ENCODE data around the gene CCDC51. TPM values are rescaled to one million over a fixed set of nuclear protein-coding genes. Genes with fewer than 3 reads are reported as not detected.

The CCDC51 gene
- total and polyA plus RNA-seq, 2 of the 13 experiments (the other 11 are each of a cell fraction or from before 2014, with no cell fraction given) = 18.1 to 29.4 TPM

DNA sequence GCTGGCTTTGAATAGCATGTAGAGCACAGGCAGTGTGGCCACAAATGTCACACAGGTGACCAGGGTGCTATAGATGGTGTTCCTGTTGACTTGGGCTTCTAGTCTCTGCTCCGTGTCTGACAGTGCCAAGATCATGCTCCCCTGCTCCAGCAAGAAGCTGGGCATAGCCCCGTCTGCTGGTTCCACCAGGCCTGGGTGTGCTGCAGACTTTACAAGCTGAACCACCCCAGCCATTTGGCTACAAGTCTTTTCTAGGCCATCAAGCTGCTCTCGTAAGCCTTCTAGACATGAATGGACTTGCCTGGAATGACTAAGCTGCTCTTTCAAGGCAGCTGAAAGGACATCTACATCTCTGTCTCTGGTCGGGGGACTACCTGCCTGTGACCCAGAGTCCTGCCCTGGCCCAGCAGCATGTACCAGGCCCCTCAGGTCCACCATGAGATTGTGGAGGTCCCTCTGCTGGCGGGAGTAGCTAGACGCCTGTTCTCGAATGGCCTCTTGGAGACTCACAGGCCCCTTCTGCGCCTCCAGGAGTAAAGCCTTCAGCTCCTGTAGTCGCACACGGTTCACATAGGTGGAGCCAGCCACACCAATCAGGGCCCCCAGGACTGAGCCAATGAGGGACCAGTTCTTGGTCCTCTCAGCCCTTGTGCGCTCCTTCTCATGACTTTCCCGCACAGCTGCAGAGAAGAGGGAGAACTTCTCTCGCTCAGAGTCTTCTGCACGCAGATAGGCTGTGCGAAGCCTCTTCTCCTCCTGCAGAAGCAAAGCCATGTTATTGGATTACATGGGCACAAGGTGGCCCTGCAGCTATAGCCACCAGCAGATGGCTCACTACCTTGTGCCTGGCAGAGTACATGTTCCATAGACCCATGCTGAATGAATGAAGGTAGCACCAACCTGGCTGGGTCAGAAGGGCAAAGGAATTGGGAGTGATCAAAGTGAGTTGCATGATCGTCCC, 7.2 kb downstream of the CCDC51 start:
- H3K79me2 ChIP-seq (ENCODE audit: insufficient read depth, low read length) = peaks cover 16% of the 10 kb centered on the region
- peaks cover 75% of the 10 kb centered on the region for H3K4me1 ChIP-seq (ENCODE audit: insufficient read depth, low read length)
- TF ChIP-seq, protein P1, sequence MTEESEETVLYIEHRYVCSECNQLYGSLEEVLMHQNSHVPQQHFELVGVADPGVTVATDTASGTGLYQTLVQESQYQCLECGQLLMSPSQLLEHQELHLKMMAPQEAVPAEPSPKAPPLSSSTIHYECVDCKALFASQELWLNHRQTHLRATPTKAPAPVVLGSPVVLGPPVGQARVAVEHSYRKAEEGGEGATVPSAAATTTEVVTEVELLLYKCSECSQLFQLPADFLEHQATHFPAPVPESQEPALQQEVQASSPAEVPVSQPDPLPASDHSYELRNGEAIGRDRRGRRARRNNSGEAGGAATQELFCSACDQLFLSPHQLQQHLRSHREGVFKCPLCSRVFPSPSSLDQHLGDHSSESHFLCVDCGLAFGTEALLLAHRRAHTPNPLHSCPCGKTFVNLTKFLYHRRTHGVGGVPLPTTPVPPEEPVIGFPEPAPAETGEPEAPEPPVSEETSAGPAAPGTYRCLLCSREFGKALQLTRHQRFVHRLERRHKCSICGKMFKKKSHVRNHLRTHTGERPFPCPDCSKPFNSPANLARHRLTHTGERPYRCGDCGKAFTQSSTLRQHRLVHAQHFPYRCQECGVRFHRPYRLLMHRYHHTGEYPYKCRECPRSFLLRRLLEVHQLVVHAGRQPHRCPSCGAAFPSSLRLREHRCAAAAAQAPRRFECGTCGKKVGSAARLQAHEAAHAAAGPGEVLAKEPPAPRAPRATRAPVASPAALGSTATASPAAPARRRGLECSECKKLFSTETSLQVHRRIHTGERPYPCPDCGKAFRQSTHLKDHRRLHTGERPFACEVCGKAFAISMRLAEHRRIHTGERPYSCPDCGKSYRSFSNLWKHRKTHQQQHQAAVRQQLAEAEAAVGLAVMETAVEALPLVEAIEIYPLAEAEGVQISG (CRISPR knock-in tag; IDR thresholded peaks at IDR 0.05) = peak; percentile 29; the same call in 1 of the 2 replicates
- TF ChIP-seq LCORL (IDR thresholded peaks at IDR 0.05) (no peak), LCORL (CRISPR knock-in tag; IDR thresholded peaks at IDR 0.05) (no peak), ZNF20 (CRISPR knock-in tag; IDR thresholded peaks at IDR 0.05) (no peak), ZBTB4 (CRISPR knock-in tag; IDR thresholded peaks at IDR 0.05; ENCODE audit: borderline replicate concordance) (0 out of 2 replicates have a peak, but pooled peaks have one; percentile 56), TBP (CRISPR knock-in tag; IDR thresholded peaks at IDR 0.05) (no peak), PPARG (CRISPR knock-in tag; conservative IDR thresholded peaks at IDR 0.05) (no peak), ZNF792 (CRISPR knock-in tag; IDR thresholded peaks at IDR 0.05) (no peak), EP300 (IDR thresholded peaks at IDR 0.05; ENCODE audit: low read depth in 2 of 2, low read length in 2 of 2) (no peak), EP300 (CRISPR knock-in tag; IDR thresholded peaks at IDR 0.05; ENCODE audit: borderline replicate concordance) (no peak), ZNF747 (CRISPR knock-in tag; IDR thresholded peaks at IDR 0.05; ENCODE audit: borderline replicate concordance) (no peak), HES4 (CRISPR knock-in tag; IDR thresholded peaks at IDR 0.05; ENCODE audit: borderline replicate concordance) (0 out of 2 replicates have a peak, but pooled peaks have one; percentile 36), MIXL1 (CRISPR knock-in tag; IDR thresholded peaks at IDR 0.05) (no peak)

More for the DNA sequence above, 7.2 kb downstream of the CCDC51 start:
- 90% methylated on average over 2 of the region's 16 CpGs for WGBS (ENCODE audit: low lambda C conversion rate)
- no peak for ATAC-seq
- Histone ChIP-seq H3K9ac (ENCODE audit: insufficient read depth, low read depth, low read length) (peak overlapping the region; percentile 45; the same call in 1 of the 2 replicates), H3K9me3 (ENCODE audit: low read length) (no peaks in the 10 kb centered on the region), H3K36me3 (replicated peaks in 1 of 2; ENCODE audit: control insufficient read depth in 1 of 2, insufficient read depth in 2 of 2, low read length in 2 of 2) (peaks cover 3 to 4% of the 10 kb centered on the region in 2 experiments; a peak in 4 of 5 replicates), H4K20me1 (ENCODE audit: insufficient read depth, low read length) (peaks cover 7% of the 10 kb centered on the region), H3K4me3 (replicated peaks in 1 of 3; ENCODE audit: insufficient read depth in 1 of 3, low read depth in 2 of 3, low read length in 3 of 3) (0 out of 6 replicates have a peak overlapping the region, but pooled peaks of 1 of the 3 experiments have one; percentile 26), H3K4me2 (ENCODE audit: low read depth, low read length) (peak overlapping the region; percentile 49), H3K27me3 (ENCODE audit: control insufficient read depth in 1 of 2, insufficient read depth in 2 of 2, low read length in 2 of 2) (no peaks in the 10 kb centered on the region), H3K27ac (ENCODE audit: extremely low read length, insufficient read depth, low read length) (peak overlapping the region; percentile 99), H2AFZ (ENCODE audit: low read length) (no peak overlapping the region)
- FAIRE-seq = peak; percentile 37
- intact Hi-C loops (cut with micrococcal nuclease; ENCODE audit: unreplicated experiment) = no loop called here
- no TSS peak for BruUV-seq (replicated peaks)
- POLR2A ChIA-PET = interaction anchor here (0.5 to 9.0 kb wide), 11 partner anchors 9 to 192 kb away, joined by 3 to 130 read pairs (median 15); partner anchors contain the start of genes ATRIP, CCDC51, TMA7 and ZNF589
- DNase-seq (ENCODE audit: low spot score) = no peak
- in situ Hi-C loops (cut with HindIII; ENCODE audit: extremely low pct_ligation_motif_present, low pct_unique_long_range_greater_than_20kb) = no loop called here
- CTCF ChIA-PET (ENCODE audit: low intra/inter-chr PET ratio, low total read pairs) = interaction anchor here (5.7 kb wide), 1 partner anchor 32 kb away, joined by 117 read pairs; no protein-coding TSS in a partner anchor

Measured in HepG2 (cell line).